ENCODE measurements around the gene BTG3.

Gene BTG3

GRCh38 chr21:17583898-17584297 is 28.8 kb downstream of the BTG3 start:
- DNase-seq: no peak

- no peak for DNase-seq
Measured at GRCh38 chr21:17580319-17580718, 32.4 kb downstream of the BTG3 start.

GRCh38 chr21:17578876-17579275 is 33.8 kb downstream of the BTG3 start:
- no peak for DNase-seq

GRCh38 chr21:17578162-17578561 is 34.5 kb downstream of the BTG3 start:
- no peak for DNase-seq

GRCh38 chr21:17577701-17578100 is 35.0 kb downstream of the BTG3 start:
- DNase-seq: no peak

GRCh38 chr21:17576080-17576835 is 36.4 kb downstream of the BTG3 start:
- DNase-seq: no peak

GRCh38 chr21:17575076-17575475 is 37.6 kb downstream of the BTG3 start:
- no peak for DNase-seq

GRCh38 chr21:17572431-17572830 is 40.3 kb downstream of the BTG3 start:
- no peak for DNase-seq

GRCh38 chr21:17570786-17571185 is 41.9 kb downstream of the BTG3 start:
- DNase-seq: no peak

- DNase-seq: no peak
Measured at GRCh38 chr21:17560377-17561025, 52.2 kb downstream of the BTG3 start.

GRCh38 chr21:17554679-17555465 is 57.8 kb downstream of the BTG3 start:
- DNase-seq: no peak

- no peak for DNase-seq
Measured at GRCh38 chr21:17554120-17554519, 58.6 kb downstream of the BTG3 start.

- no peak for DNase-seq
Measured at GRCh38 chr21:17552410-17552809, 60.3 kb downstream of the BTG3 start.

- DNase-seq: no peak
Measured at GRCh38 chr21:17550671-17551308, 61.9 kb downstream of the BTG3 start.

GRCh38 chr21:17548262-17548661 is 64.4 kb downstream of the BTG3 start:
- no peak for DNase-seq

- no peak for DNase-seq
Measured at GRCh38 chr21:17545007-17545406, 67.7 kb downstream of the BTG3 start.

Measured in NCI-H1694 (cell line).